CD4-positive, CD25-positive, alpha-beta regulatory T cell (primary cell): ENCODE data around the gene BIRC7. TPM values are rescaled to one million over a fixed set of nuclear protein-coding genes. Genes with fewer than 3 reads are reported as not detected.

Experiments used
- ATAC-seq, 2 donors: fragments of 150-1000 bp; cut with Tn5 transposase; one replicate each; pipeline ENCODE4 v1.10.0; 2021; ENCODE audit warnings: low read depth in 2 of 2, moderate number of reproducible peaks in 2 of 2, moderate library complexity in 1 of 2
- DNase-seq, 3 donors: peaks; one replicate each; pipeline versions ENCODE4 v3.0.0 to v3.0.0-alpha.2; 2012 to 2022; ENCODE audit warnings: mixed read lengths in 1 of 3
- H3K27ac ChIP-seq: one replicate; pipeline ENCODE4 v1.7.0; 2013; ENCODE audit warnings: mild to moderate bottlenecking, low read length; ENCODE audit not compliant: insufficient read depth, poor library complexity, severe bottlenecking
- H3K27me3 ChIP-seq: one replicate; pipeline ENCODE4 v1.7.0; 2013; ENCODE audit warnings: low read length; ENCODE audit not compliant: control insufficient read depth, insufficient read depth
- H3K36me3 ChIP-seq: one replicate; pipeline ENCODE4 v1.7.0; 2013; ENCODE audit warnings: mild to moderate bottlenecking, low read length, moderate library complexity; ENCODE audit not compliant: control insufficient read depth, insufficient read depth
- H3K4me1 ChIP-seq: 2 replicates; pipeline ENCODE4 v1.7.0; 2013; ENCODE audit warnings: mild to moderate bottlenecking, low read length; ENCODE audit not compliant: insufficient read depth, control insufficient read depth, poor library complexity, severe bottlenecking
- H3K4me3 ChIP-seq: one replicate; pipeline ENCODE4 v1.7.0; 2013; ENCODE audit warnings: low read depth, mild to moderate bottlenecking, low read length, moderate library complexity
- H3K9me3 ChIP-seq, 2 experiments: 1 replicate in 1 of 2; 2 replicates in 1 of 2; pipeline ENCODE4 v1.7.0; 2013; ENCODE audit warnings: low read length in 2 of 2, mild to moderate bottlenecking in 1 of 2, moderate library complexity in 1 of 2; ENCODE audit not compliant: control insufficient read depth in 2 of 2
- H3K27ac Mint-ChIP-seq, 3 donors: one replicate each; pipeline ENCODE4 v1.8.0; 2020 to 2022; ENCODE audit warnings: mild to moderate bottlenecking in 3 of 3, mixed read lengths in 3 of 3, moderate library complexity in 2 of 3
- H3K27me3 Mint-ChIP-seq: one replicate; pipeline ENCODE4 v1.8.0; 2022; ENCODE audit warnings: mild to moderate bottlenecking, mixed read lengths
- H3K36me3 Mint-ChIP-seq: one replicate; pipeline ENCODE4 v1.8.0; 2020; ENCODE audit warnings: mixed read lengths
- H3K4me1 Mint-ChIP-seq, 4 donors: one replicate each; pipeline ENCODE4 v1.8.0; 2020 to 2022; ENCODE audit warnings: mixed read lengths in 4 of 4, mild to moderate bottlenecking in 1 of 4
- H3K4me3 Mint-ChIP-seq, 4 donors: one replicate each; pipeline ENCODE4 v1.8.0; 2020 to 2022; ENCODE audit warnings: mild to moderate bottlenecking in 4 of 4, mixed read lengths in 4 of 4, moderate library complexity in 3 of 4
- H3K9me3 Mint-ChIP-seq, 7 donors: one replicate each; pipeline ENCODE4 v1.8.0; 2020 to 2022; ENCODE audit warnings: mixed read lengths in 7 of 7, mild to moderate bottlenecking in 3 of 7, moderate library complexity in 2 of 7
- polyA plus RNA-seq, 4 donors: library from polyadenylated mRNA; unstranded; fragments of 300-500 nt; fragmentation: Illumina TruSeq; gene quantifications; one replicate each; pipeline ENCODE4 v1.2.3, GENCODE V29; 2021
- total RNA-seq: library from RNA; stranded (reverse); gene quantifications from one replicate; pipeline ENCODE4 v1.2.3, GENCODE V29; 2022

The BIRC7 gene
- total and polyA plus RNA-seq, 5 donors from 2014 or later: not detected

- DNase-seq: no peak
- H3K4me1 ChIP-seq: peaks cover 21% of the 10 kb centered on the region
- peaks cover 20% of the 10 kb centered on the region for H3K36me3 ChIP-seq
- Mint-ChIP-seq H3K36me3 (no peaks in the 10 kb centered on the region), H3K9me3 (no peaks in the 10 kb centered on the region), H3K4me1 (peaks cover 0 to 29% (median 26%) of the 10 kb centered on the region in 4 donors), H3K27me3 (no peaks in the 10 kb centered on the region), H3K27ac (peak overlapping the region; percentile 74 to 94 (median 90)), H3K4me3 (peak overlapping the region; percentile 86 to 98 (median 91))
- peak overlapping the region; percentile 84 for H3K4me3 ChIP-seq
- peak overlapping the region; percentile 51 for H3K27ac ChIP-seq
- H3K9me3 ChIP-seq: no peaks in the 10 kb centered on the region
- no peaks in the 10 kb centered on the region for H3K27me3 ChIP-seq
- no peak for ATAC-seq
Observed at GRCh38 chr20:63273059-63273579, 37.4 kb downstream of the BIRC7 start.

- DNase-seq: no peak
- H3K9me3 Mint-ChIP-seq: no peaks in the 10 kb centered on the region
- H3K36me3 Mint-ChIP-seq: no peaks in the 10 kb centered on the region
- no peak for ATAC-seq
- H3K4me1 Mint-ChIP-seq: peaks cover 0 to 29% (median 26%) of the 10 kb centered on the region in 4 donors
- H3K27me3 Mint-ChIP-seq: no peaks in the 10 kb centered on the region
- Histone ChIP-seq H3K9me3 (no peaks in the 10 kb centered on the region), H3K4me1 (peaks cover 21% of the 10 kb centered on the region), H3K27ac (peak overlapping the region; percentile 37), H3K27me3 (no peaks in the 10 kb centered on the region), H3K4me3 (peak overlapping the region; percentile 84), H3K36me3 (peaks cover 27% of the 10 kb centered on the region)
- H3K4me3 Mint-ChIP-seq: peak overlapping the region; percentile 86 to 98 (median 91)
- peak overlapping the region; percentile 79 to 94 (median 90) for H3K27ac Mint-ChIP-seq
Observed at GRCh38 chr20:63273635-63274380, 38.1 kb downstream of the BIRC7 start.

GRCh38 chr20:63274381-63275228, 38.9 kb downstream of the BIRC7 start:
- ATAC-seq: no peak

GRCh38 chr20:63275825-63276224, 40.1 kb downstream of the BIRC7 start:
- peaks cover 4% of the 10 kb centered on the region for H3K36me3 Mint-ChIP-seq
- H3K9me3 ChIP-seq: no peaks in the 10 kb centered on the region
- H3K27ac Mint-ChIP-seq: no peak overlapping the region
- peaks cover 0 to 29% (median 25%) of the 10 kb centered on the region in 4 donors for H3K4me1 Mint-ChIP-seq
- H3K27me3 Mint-ChIP-seq: no peaks in the 10 kb centered on the region
- H3K27me3 ChIP-seq: no peaks in the 10 kb centered on the region
- ATAC-seq: no peak
- H3K36me3 ChIP-seq: peaks cover 39% of the 10 kb centered on the region
- H3K9me3 Mint-ChIP-seq: no peaks in the 10 kb centered on the region
- H3K27ac ChIP-seq: no peak overlapping the region
- no peak for DNase-seq
- H3K4me3 ChIP-seq: no peak overlapping the region
- H3K4me1 ChIP-seq: peaks cover 21% of the 10 kb centered on the region
- H3K4me3 Mint-ChIP-seq: peak overlapping the region in 2 of 4 donors; percentile 61 to 82

More at GRCh38 chr20:63274381-63275228, 38.9 kb downstream of the BIRC7 start:
- no peak for DNase-seq
- H3K27ac ChIP-seq: no peak overlapping the region
- no peaks in the 10 kb centered on the region for H3K27me3 ChIP-seq
- H3K4me1 ChIP-seq: peaks cover 21% of the 10 kb centered on the region
- H3K4me3 ChIP-seq: no peak overlapping the region
- no peaks in the 10 kb centered on the region for H3K9me3 ChIP-seq
- H3K4me1 Mint-ChIP-seq: peaks cover 0 to 29% (median 26%) of the 10 kb centered on the region in 4 donors
- peak overlapping the region; percentile 66 to 86 (median 80) for H3K4me3 Mint-ChIP-seq
- H3K27me3 Mint-ChIP-seq: no peaks in the 10 kb centered on the region
- H3K27ac Mint-ChIP-seq: no peak overlapping the region
- H3K36me3 Mint-ChIP-seq: no peaks in the 10 kb centered on the region
- H3K36me3 ChIP-seq: peaks cover 34% of the 10 kb centered on the region
- H3K9me3 Mint-ChIP-seq: no peaks in the 10 kb centered on the region

- peaks cover 18% of the 10 kb centered on the region for H3K4me1 ChIP-seq
- no peak overlapping the region for H3K4me3 ChIP-seq
- H3K27ac Mint-ChIP-seq: no peak overlapping the region
- ATAC-seq (no peak), DNase-seq (no peak)
- H3K9me3 ChIP-seq: no peaks in the 10 kb centered on the region
- no peaks in the 10 kb centered on the region for H3K27me3 Mint-ChIP-seq
- peaks cover 4% of the 10 kb centered on the region for H3K36me3 Mint-ChIP-seq
- no peaks in the 10 kb centered on the region for H3K9me3 Mint-ChIP-seq
- H3K27ac ChIP-seq: no peak overlapping the region
- no peaks in the 10 kb centered on the region for H3K27me3 ChIP-seq
- H3K36me3 ChIP-seq: peaks cover 39% of the 10 kb centered on the region
- peaks cover 0 to 23% (median 18%) of the 10 kb centered on the region in 4 donors for H3K4me1 Mint-ChIP-seq
- peak overlapping the region in 1 of 4 donors; percentile 82 for H3K4me3 Mint-ChIP-seq
Observed at GRCh38 chr20:63276956-63277355, 41.3 kb downstream of the BIRC7 start.

- H3K4me3 ChIP-seq: no peak overlapping the region
- H3K36me3 ChIP-seq: peaks cover 39% of the 10 kb centered on the region
- H3K27ac Mint-ChIP-seq: no peak overlapping the region
- ATAC-seq (no peak), DNase-seq (no peak)
- H3K27me3 ChIP-seq: no peaks in the 10 kb centered on the region
- no peaks in the 10 kb centered on the region for H3K27me3 Mint-ChIP-seq
- H3K4me1 Mint-ChIP-seq: peaks cover 0 to 23% (median 18%) of the 10 kb centered on the region in 4 donors
- H3K4me1 ChIP-seq: peaks cover 16% of the 10 kb centered on the region
- peaks cover 4% of the 10 kb centered on the region for H3K36me3 Mint-ChIP-seq
- H3K9me3 Mint-ChIP-seq: no peaks in the 10 kb centered on the region
- no peaks in the 10 kb centered on the region for H3K9me3 ChIP-seq
- H3K4me3 Mint-ChIP-seq: no peak overlapping the region
- H3K27ac ChIP-seq: no peak overlapping the region
Observed at GRCh38 chr20:63277466-63278272, 42.0 kb downstream of the BIRC7 start.

- H3K27ac ChIP-seq: no peak overlapping the region
- H3K27ac Mint-ChIP-seq: no peak overlapping the region
- no peaks in the 10 kb centered on the region for H3K27me3 ChIP-seq
- no peaks in the 10 kb centered on the region for H3K9me3 ChIP-seq
- peaks cover 43% of the 10 kb centered on the region for H3K36me3 ChIP-seq
- peaks cover 0 to 18% (median 14%) of the 10 kb centered on the region in 4 donors for H3K4me1 Mint-ChIP-seq
- no peak for ATAC-seq
- DNase-seq: no peak
- H3K4me1 ChIP-seq: peaks cover 8% of the 10 kb centered on the region
- no peaks in the 10 kb centered on the region for H3K9me3 Mint-ChIP-seq
- peaks cover 4% of the 10 kb centered on the region for H3K36me3 Mint-ChIP-seq
- no peak overlapping the region for H3K4me3 Mint-ChIP-seq
- H3K27me3 Mint-ChIP-seq: no peaks in the 10 kb centered on the region
- H3K4me3 ChIP-seq: no peak overlapping the region
Observed at GRCh38 chr20:63278661-63279060, 43.0 kb downstream of the BIRC7 start.
